ENCODE data around the gene SUFU.

- TF ChIP-seq ZNF274 (IDR thresholded peaks at IDR 0.05; ENCODE audit: low read depth, low read length) (no peak), YY1 (IDR thresholded peaks at IDR 0.05; ENCODE audit: insufficient read depth, insufficient read length) (no peak), SUZ12 (IDR thresholded peaks at IDR 0.05; ENCODE audit: extremely low read depth, insufficient read depth, insufficient read length) (no peak)
Observed at GRCh38 chr10:102542800-102543418, 39.1 kb downstream of the SUFU start.
